GM10248 (cell line): Measurements from ENCODE around the gene RPL28.

Source experiments
- CTCF ChIA-PET: fragments of 300-600 bp; sonication (Branson Sonifier 250); formaldehyde crosslinking; extraction: SDS; loops from one replicate; lab custom pipeline; 2021; ENCODE audit warnings: antibody characterized with exemption; lab: Yijun Ruan, JAX
- POLR2A ChIA-PET: fragments of 350-650 bp; sonication (Branson Sonifier 250); formaldehyde crosslinking; extraction: SDS; loops from one replicate; lab custom pipeline; 2020; ENCODE audit warnings: antibody characterized with exemption; lab: Yijun Ruan, JAX
- DNase-seq: peaks from one replicate; pipeline ENCODE4 v3.0.0; 2012; ENCODE audit errors: extremely low spot score
- TF ChIP-seq, protein P1 (sequence below): IDR thresholded peaks from 2 replicates; pipeline ENCODE4 v1.5.1; 2012; ENCODE audit warnings: mild to moderate bottlenecking, low read depth; ENCODE audit errors: extremely low read depth, missing control alignments, control extremely low read depth

The RPL28 gene

DNA sequence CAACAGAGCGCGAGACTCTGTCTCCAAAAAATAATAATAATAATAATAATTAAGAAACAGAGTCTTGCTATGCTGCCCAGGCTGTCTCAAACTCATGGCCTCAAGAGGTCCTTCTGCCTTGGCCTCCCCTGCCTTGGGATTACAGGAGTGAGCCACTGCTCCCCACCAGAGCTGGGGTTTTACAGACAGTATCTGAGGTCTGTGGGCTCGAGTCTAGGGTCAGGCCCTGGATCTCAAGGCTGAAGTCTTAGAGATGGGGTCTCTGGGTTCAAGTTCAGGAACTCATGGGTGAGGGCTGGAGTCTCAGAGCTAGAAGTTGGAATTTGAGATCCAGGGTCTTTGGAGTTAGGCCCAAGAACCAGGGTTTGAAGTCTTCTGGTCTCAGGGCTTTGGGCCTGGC, 18.9 kb upstream of the RPL28 start:
- POLR2A ChIA-PET: no interaction called here
- CTCF ChIA-PET: interaction anchor here (0.9 kb wide), 1 partner anchor 65 kb away, joined by 4 read pairs; no protein-coding TSS in a partner anchor
- TF ChIP-seq, protein P1, sequence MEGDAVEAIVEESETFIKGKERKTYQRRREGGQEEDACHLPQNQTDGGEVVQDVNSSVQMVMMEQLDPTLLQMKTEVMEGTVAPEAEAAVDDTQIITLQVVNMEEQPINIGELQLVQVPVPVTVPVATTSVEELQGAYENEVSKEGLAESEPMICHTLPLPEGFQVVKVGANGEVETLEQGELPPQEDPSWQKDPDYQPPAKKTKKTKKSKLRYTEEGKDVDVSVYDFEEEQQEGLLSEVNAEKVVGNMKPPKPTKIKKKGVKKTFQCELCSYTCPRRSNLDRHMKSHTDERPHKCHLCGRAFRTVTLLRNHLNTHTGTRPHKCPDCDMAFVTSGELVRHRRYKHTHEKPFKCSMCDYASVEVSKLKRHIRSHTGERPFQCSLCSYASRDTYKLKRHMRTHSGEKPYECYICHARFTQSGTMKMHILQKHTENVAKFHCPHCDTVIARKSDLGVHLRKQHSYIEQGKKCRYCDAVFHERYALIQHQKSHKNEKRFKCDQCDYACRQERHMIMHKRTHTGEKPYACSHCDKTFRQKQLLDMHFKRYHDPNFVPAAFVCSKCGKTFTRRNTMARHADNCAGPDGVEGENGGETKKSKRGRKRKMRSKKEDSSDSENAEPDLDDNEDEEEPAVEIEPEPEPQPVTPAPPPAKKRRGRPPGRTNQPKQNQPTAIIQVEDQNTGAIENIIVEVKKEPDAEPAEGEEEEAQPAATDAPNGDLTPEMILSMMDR: no peak
- DNase-seq: no peak

DNA sequence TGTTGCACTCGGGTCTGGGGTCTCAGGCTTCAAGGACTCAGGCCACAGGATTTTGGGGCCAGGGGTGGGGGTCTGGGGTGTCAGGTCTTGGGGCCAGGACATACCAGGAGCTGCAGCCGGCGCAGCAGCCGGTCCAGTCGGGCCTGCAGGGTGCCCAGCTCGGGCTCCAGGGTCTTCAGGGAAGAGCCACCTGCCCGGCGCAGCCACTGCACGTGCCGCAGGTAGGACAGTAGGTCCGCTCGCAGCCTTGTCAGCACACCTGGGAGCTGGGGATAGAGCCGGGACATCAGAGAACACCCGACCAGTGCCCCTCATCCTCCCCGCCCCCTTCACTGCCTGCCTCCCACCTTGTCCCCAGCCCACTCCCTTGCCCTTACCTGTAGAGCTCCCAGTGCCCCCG, 17.6 kb upstream of the RPL28 start:
- TF ChIP-seq, protein P1: no peak
- ChIA-PET POLR2A (no interaction called here), CTCF (interaction anchor here (0.6 kb wide), 1 partner anchor 147 kb away, joined by 3 read pairs; no protein-coding TSS in a partner anchor)
- no peak for DNase-seq

DNA sequence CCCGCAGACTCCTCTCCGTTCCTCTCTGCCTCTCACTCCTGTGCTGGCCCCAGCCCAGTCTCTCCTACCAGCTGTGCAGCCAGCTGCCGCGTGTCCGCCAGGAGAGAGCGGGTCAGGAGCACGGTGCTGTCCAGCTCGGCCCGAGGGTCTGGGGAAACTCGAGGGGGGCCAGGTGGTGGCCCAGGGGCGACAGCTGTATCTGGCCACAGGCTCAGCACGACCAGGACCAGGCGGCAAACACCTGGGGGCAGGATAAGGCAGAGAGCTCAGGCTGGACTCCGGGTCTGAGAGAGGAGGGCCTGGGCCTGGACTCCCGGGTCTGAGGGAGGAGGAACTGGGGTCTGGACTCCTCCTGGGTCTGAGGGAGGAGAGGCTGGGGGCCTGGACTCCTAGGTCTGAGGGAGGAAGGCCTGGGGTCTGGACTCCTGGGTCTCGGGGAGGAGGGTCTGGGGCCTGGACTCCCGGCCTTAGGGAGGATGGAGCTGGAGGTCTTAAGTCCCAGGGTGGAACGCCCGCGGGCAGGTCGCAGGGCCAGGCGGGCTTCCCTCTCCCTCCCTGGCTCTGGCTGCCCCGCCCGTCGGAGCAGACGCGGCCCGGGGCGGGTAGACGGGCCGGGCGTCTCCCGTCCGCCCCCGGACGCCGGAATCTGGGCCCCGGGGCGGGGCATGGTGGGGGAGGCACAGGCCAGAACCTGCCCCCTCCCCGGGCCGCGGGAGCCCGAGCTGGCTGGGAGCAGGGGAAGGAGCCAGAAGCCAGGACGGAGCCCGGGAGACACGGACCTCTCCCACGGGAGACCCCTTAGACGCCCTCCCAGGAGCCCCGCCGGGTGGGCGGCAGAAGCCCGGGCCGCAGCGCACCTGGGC, 16.8 kb upstream of the RPL28 start:
- CTCF ChIA-PET: interaction anchor here (1.0 kb wide), 1 partner anchor 49 kb away, joined by 4 read pairs; no protein-coding TSS in a partner anchor

DNA sequence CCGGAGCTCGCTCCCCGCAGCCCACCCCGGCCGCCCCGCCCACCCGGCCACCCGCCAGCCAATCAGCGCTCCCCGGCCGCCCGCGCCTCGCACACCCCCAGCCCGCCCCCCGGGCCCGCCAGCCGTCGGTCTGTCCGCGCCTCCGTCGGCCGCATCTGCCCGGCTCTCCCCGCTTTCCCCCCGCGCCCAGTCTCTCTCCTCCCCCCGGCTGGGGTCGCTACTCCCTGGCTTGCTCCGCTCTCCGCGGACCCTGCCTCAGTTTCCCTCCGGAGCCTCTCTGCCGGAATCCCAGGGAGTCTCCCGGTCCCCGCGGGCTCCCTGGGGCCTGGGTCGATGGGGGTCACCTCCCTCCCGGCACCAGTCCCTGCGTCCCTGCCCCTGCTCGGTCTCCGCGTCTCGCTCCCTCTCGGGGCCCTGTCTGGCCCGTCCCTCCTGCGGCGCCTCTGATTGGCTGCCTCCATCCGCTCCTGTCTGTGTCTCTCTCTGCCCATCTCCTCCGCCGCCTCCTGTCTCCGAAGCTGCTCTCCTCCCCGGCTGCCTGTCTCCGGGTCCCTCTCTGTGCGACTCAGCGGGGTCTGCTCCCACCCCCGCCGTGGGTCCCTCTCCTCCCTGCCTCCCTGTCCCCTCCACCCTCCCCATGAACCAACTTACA, 16.0 kb upstream of the RPL28 start:
- TF ChIP-seq, protein P1: no peak
- DNase-seq: no peak
- POLR2A ChIA-PET: no interaction called here
- CTCF ChIA-PET: interaction anchor here (1.0 kb wide), 1 partner anchor 48 kb away, joined by 4 read pairs; no protein-coding TSS in a partner anchor

More for the DNA sequence above, 16.8 kb upstream of the RPL28 start:
- no peak for DNase-seq
- TF ChIP-seq, protein P1: no peak
- POLR2A ChIA-PET: interaction anchor here (0.6 kb wide), 1 partner anchor 603 kb away, joined by 3 read pairs; no protein-coding TSS in a partner anchor

DNA sequence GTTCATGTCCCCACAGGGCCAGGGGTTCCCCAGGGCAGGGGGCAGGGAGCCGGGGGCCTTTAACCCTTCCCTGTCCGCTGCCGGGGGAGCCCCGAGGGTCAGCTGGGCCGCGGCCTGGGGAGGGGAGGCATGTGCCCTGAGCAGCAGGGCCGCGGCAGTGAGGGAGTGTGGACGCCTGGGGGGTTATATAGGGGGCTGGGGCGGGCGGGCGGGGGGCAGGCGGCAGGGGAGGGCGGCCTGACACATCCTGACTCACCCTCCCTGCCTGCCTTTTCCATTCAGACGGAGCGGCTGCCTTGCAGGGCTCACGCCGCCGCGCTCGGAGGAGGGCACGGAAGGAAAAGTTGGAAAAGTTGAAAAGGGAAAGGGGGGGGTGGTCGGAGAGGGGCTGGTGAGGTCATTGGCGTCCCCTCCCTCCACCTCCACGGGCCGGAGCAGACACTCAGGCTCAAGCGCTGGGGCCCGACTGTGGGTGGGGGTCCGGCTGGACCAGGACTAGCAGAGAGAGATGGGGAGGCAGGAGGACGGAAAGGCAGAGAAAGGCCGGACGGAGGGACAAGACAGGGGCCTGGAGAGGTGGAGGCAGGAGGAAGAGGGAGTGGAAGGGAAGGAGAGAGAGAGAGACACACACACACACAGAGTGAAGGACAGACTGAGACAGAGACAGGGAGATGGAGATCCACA, 15.3 kb upstream of the RPL28 start, which contains the start of gene IL11:
IL11 (minus strand) TSS at position 159 of the 684 bp plus-strand sequence; CDS start at position 6, 153 bp downstream.
- no peak for DNase-seq
- POLR2A ChIA-PET: interaction anchor here (0.9 kb wide), 1 partner anchor 31 kb away, joined by 3 read pairs; no protein-coding TSS in a partner anchor
- TF ChIP-seq, protein P1: no peak
- CTCF ChIA-PET: no interaction called here
